ENCODE results near the gene SCAMP1. TPM values are rescaled to one million over a fixed set of nuclear protein-coding genes. Genes with fewer than 3 reads are reported as not detected.

The SCAMP1 gene
- total and polyA plus RNA-seq, 2 of the 13 experiments (the other 11 are each of a cell fraction or from before 2014, with no cell fraction given): 18.2 to 33.7 TPM

- peak; percentile 66 for TF ChIP-seq ZNF792 (CRISPR knock-in tag; IDR thresholded peaks at IDR 0.05)
- no peak for TF ChIP-seq SOX6 (IDR thresholded peaks at IDR 0.05)
- peak; percentile 99 for TF ChIP-seq SOX6 (CRISPR knock-in tag; IDR thresholded peaks at IDR 0.05)
- no peak for TF ChIP-seq NFE2L2 (IDR thresholded peaks at IDR 0.05; ENCODE audit: low read length)
- peak; percentile 71; the same call in 1 of the 2 replicates for TF ChIP-seq ZNF644 (CRISPR knock-in tag; IDR thresholded peaks at IDR 0.05; ENCODE audit: low read depth)
- no peak for TF ChIP-seq ZNF564 (CRISPR knock-in tag; IDR thresholded peaks at IDR 0.05)
- no peak; the same call in 1 of the 2 replicates for TF ChIP-seq ZNF639 (CRISPR knock-in tag; conservative IDR thresholded peaks at IDR 0.05)
- no peak for TF ChIP-seq ZBTB46 (CRISPR knock-in tag; IDR thresholded peaks at IDR 0.05; ENCODE audit: borderline replicate concordance)
- 0 out of 2 replicates have a peak, but pooled peaks have one; percentile 54 for TF ChIP-seq ZFP1 (CRISPR knock-in tag; IDR thresholded peaks at IDR 0.05)
- peak; percentile 91 for TF ChIP-seq ZGPAT (CRISPR knock-in tag; IDR thresholded peaks at IDR 0.05)
- peak; percentile 86 for TF ChIP-seq SOX13 (IDR thresholded peaks at IDR 0.05)
- TF ChIP-seq SOX13 (CRISPR knock-in tag; conservative IDR thresholded peaks at IDR 0.05 in 1 of 2, IDR thresholded peaks at IDR 0.05 in 1 of 2): peak in 1 of 2 experiments; percentile 99; a peak in 2 of 4 replicates
- TF ChIP-seq ZNF646 (CRISPR knock-in tag; IDR thresholded peaks at IDR 0.05): no peak
- no peak for TF ChIP-seq CBX1 (IDR thresholded peaks at IDR 0.05; ENCODE audit: low read depth)
- TF ChIP-seq GTF3A (CRISPR knock-in tag; conservative IDR thresholded peaks at IDR 0.05): no peak
- no peak for TF ChIP-seq SP2 (CRISPR knock-in tag; IDR thresholded peaks at IDR 0.05)
- TF ChIP-seq MTF1 (CRISPR knock-in tag; IDR thresholded peaks at IDR 0.05): no peak
- no peak for TF ChIP-seq SCMH1 (CRISPR knock-in tag; IDR thresholded peaks at IDR 0.05; ENCODE audit: borderline replicate concordance)
- TF ChIP-seq ZNF501 (CRISPR knock-in tag; IDR thresholded peaks at IDR 0.05): peak; percentile 59; the same call in 1 of the 2 replicates
Measured at GRCh38 chr5:78518365-78519197, 158.2 kb downstream of the SCAMP1 start (continued).

Data from HepG2 (cell line).